ENCODE measurements around the gene PECR. TPM values are rescaled to one million over a fixed set of nuclear protein-coding genes. Genes with fewer than 3 reads are reported as not detected.

PECR gene
- total RNA-seq, 1 experiment from 2014 or later = 13.9 TPM

DNA sequence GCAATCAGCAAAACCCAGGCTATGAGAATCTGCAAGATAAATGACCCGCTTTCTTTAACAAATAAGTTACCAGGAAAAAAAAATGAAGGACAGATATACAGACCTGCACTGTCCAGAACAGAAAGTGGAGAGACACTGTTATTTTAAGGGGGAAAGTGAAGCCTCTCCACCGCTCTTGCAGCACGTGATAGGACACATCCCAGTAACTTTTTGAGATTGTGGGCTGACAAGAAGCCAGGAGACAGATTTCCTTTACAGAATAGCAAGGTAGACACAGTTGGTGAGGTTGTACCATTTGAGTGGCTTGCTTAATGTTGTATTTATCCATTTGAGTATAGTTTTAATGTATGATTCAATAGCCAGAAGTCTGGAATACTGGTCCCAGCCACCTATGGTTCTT lies 13.1 kb upstream of the PECR start (continued):
- TF ChIP-seq, protein P1, sequence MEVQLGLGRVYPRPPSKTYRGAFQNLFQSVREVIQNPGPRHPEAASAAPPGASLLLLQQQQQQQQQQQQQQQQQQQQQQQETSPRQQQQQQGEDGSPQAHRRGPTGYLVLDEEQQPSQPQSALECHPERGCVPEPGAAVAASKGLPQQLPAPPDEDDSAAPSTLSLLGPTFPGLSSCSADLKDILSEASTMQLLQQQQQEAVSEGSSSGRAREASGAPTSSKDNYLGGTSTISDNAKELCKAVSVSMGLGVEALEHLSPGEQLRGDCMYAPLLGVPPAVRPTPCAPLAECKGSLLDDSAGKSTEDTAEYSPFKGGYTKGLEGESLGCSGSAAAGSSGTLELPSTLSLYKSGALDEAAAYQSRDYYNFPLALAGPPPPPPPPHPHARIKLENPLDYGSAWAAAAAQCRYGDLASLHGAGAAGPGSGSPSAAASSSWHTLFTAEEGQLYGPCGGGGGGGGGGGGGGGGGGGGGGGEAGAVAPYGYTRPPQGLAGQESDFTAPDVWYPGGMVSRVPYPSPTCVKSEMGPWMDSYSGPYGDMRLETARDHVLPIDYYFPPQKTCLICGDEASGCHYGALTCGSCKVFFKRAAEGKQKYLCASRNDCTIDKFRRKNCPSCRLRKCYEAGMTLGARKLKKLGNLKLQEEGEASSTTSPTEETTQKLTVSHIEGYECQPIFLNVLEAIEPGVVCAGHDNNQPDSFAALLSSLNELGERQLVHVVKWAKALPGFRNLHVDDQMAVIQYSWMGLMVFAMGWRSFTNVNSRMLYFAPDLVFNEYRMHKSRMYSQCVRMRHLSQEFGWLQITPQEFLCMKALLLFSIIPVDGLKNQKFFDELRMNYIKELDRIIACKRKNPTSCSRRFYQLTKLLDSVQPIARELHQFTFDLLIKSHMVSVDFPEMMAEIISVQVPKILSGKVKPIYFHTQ (CRISPR knock-in tag; IDR thresholded peaks at IDR 0.05) = no peak
- TF ChIP-seq, protein P2, sequence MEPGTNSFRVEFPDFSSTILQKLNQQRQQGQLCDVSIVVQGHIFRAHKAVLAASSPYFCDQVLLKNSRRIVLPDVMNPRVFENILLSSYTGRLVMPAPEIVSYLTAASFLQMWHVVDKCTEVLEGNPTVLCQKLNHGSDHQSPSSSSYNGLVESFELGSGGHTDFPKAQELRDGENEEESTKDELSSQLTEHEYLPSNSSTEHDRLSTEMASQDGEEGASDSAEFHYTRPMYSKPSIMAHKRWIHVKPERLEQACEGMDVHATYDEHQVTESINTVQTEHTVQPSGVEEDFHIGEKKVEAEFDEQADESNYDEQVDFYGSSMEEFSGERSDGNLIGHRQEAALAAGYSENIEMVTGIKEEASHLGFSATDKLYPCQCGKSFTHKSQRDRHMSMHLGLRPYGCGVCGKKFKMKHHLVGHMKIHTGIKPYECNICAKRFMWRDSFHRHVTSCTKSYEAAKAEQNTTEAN (CRISPR knock-in tag; IDR thresholded peaks at IDR 0.05) = no peak
- TF ChIP-seq CREB1 (CRISPR knock-in tag; IDR thresholded peaks at IDR 0.05) = no peak
- TF ChIP-seq, protein P3, sequence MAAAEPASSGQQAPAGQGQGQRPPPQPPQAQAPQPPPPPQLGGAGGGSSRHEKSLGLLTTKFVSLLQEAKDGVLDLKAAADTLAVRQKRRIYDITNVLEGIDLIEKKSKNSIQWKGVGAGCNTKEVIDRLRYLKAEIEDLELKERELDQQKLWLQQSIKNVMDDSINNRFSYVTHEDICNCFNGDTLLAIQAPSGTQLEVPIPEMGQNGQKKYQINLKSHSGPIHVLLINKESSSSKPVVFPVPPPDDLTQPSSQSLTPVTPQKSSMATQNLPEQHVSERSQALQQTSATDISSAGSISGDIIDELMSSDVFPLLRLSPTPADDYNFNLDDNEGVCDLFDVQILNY (CRISPR knock-in tag; IDR thresholded peaks at IDR 0.05) = no peak
- no peak for TF ChIP-seq OVOL2 (CRISPR knock-in tag; IDR thresholded peaks at IDR 0.05; ENCODE audit: borderline replicate concordance)
- no peak for TF ChIP-seq MXD4 (CRISPR knock-in tag; IDR thresholded peaks at IDR 0.05; ENCODE audit: borderline replicate concordance)
- no peak for TF ChIP-seq NR2C2 (CRISPR knock-in tag; IDR thresholded peaks at IDR 0.05)
- TF ChIP-seq, protein P4, sequence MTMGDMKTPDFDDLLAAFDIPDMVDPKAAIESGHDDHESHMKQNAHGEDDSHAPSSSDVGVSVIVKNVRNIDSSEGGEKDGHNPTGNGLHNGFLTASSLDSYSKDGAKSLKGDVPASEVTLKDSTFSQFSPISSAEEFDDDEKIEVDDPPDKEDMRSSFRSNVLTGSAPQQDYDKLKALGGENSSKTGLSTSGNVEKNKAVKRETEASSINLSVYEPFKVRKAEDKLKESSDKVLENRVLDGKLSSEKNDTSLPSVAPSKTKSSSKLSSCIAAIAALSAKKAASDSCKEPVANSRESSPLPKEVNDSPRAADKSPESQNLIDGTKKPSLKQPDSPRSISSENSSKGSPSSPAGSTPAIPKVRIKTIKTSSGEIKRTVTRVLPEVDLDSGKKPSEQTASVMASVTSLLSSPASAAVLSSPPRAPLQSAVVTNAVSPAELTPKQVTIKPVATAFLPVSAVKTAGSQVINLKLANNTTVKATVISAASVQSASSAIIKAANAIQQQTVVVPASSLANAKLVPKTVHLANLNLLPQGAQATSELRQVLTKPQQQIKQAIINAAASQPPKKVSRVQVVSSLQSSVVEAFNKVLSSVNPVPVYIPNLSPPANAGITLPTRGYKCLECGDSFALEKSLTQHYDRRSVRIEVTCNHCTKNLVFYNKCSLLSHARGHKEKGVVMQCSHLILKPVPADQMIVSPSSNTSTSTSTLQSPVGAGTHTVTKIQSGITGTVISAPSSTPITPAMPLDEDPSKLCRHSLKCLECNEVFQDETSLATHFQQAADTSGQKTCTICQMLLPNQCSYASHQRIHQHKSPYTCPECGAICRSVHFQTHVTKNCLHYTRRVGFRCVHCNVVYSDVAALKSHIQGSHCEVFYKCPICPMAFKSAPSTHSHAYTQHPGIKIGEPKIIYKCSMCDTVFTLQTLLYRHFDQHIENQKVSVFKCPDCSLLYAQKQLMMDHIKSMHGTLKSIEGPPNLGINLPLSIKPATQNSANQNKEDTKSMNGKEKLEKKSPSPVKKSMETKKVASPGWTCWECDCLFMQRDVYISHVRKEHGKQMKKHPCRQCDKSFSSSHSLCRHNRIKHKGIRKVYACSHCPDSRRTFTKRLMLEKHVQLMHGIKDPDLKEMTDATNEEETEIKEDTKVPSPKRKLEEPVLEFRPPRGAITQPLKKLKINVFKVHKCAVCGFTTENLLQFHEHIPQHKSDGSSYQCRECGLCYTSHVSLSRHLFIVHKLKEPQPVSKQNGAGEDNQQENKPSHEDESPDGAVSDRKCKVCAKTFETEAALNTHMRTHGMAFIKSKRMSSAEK (CRISPR knock-in tag; IDR thresholded peaks at IDR 0.05; ENCODE audit: borderline replicate concordance) = no peak

DNA sequence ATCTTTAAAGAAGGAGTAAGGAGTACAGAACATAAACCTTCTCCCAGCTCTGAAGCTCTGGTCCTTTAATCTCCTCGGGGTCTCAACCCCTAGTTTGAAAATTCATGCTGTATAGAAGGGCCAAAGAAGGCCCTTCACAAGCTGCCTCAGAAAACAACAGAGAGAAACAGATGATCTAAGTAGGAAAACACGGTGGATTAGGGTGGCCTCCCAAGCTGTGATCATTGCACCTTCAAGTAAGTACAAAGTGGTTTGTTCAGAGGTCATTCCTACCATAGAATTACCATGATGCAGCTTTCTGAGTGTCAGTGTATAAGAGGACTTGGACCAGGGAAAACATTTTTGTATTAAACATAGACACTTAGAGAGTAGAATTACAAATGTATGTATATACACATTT lies 11.0 kb upstream of the PECR start:
- Mint-ChIP-seq H3K36me3 (no peaks in the 10 kb centered on the region), H3K4me3 (no peak overlapping the region), H3K27me3 (ENCODE audit: low read depth) (no peaks in the 10 kb centered on the region), H3K9me3 (no peaks in the 10 kb centered on the region), H3K4me1 (no peaks in the 10 kb centered on the region), H3K27ac (no peak overlapping the region)
- ChIA-PET CTCF (interaction anchor here (1.0 to 1.7 kb wide), 2 partner anchors 18 to 69 kb away, joined by 3 to 6 read pairs; no protein-coding TSS in a partner anchor), POLR2A (no interaction called here)
- ATAC-seq (no peak), DNase-seq (ENCODE audit: low spot score) (no peak)
- no peak for TF ChIP-seq ETV6 (CRISPR knock-in tag; IDR thresholded peaks at IDR 0.05)
- TF ChIP-seq, protein P5, sequence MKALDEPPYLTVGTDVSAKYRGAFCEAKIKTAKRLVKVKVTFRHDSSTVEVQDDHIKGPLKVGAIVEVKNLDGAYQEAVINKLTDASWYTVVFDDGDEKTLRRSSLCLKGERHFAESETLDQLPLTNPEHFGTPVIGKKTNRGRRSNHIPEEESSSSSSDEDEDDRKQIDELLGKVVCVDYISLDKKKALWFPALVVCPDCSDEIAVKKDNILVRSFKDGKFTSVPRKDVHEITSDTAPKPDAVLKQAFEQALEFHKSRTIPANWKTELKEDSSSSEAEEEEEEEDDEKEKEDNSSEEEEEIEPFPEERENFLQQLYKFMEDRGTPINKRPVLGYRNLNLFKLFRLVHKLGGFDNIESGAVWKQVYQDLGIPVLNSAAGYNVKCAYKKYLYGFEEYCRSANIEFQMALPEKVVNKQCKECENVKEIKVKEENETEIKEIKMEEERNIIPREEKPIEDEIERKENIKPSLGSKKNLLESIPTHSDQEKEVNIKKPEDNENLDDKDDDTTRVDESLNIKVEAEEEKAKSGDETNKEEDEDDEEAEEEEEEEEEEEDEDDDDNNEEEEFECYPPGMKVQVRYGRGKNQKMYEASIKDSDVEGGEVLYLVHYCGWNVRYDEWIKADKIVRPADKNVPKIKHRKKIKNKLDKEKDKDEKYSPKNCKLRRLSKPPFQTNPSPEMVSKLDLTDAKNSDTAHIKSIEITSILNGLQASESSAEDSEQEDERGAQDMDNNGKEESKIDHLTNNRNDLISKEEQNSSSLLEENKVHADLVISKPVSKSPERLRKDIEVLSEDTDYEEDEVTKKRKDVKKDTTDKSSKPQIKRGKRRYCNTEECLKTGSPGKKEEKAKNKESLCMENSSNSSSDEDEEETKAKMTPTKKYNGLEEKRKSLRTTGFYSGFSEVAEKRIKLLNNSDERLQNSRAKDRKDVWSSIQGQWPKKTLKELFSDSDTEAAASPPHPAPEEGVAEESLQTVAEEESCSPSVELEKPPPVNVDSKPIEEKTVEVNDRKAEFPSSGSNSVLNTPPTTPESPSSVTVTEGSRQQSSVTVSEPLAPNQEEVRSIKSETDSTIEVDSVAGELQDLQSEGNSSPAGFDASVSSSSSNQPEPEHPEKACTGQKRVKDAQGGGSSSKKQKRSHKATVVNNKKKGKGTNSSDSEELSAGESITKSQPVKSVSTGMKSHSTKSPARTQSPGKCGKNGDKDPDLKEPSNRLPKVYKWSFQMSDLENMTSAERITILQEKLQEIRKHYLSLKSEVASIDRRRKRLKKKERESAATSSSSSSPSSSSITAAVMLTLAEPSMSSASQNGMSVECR (CRISPR knock-in tag; IDR thresholded peaks at IDR 0.05; ENCODE audit: borderline replicate concordance) = no peak
- TF ChIP-seq, protein P6, sequence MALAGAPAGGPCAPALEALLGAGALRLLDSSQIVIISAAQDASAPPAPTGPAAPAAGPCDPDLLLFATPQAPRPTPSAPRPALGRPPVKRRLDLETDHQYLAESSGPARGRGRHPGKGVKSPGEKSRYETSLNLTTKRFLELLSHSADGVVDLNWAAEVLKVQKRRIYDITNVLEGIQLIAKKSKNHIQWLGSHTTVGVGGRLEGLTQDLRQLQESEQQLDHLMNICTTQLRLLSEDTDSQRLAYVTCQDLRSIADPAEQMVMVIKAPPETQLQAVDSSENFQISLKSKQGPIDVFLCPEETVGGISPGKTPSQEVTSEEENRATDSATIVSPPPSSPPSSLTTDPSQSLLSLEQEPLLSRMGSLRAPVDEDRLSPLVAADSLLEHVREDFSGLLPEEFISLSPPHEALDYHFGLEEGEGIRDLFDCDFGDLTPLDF (CRISPR knock-in tag; IDR thresholded peaks at IDR 0.05) = no peak
- TF ChIP-seq FOXK1 (CRISPR knock-in tag; IDR thresholded peaks at IDR 0.05) = no peak
- TF ChIP-seq ZNF317 (CRISPR knock-in tag; IDR thresholded peaks at IDR 0.05; ENCODE audit: borderline replicate concordance, low read depth) = no peak
- TF ChIP-seq SMAD4 (CRISPR knock-in tag; IDR thresholded peaks at IDR 0.05) = no peak
- TF ChIP-seq, protein P7, sequence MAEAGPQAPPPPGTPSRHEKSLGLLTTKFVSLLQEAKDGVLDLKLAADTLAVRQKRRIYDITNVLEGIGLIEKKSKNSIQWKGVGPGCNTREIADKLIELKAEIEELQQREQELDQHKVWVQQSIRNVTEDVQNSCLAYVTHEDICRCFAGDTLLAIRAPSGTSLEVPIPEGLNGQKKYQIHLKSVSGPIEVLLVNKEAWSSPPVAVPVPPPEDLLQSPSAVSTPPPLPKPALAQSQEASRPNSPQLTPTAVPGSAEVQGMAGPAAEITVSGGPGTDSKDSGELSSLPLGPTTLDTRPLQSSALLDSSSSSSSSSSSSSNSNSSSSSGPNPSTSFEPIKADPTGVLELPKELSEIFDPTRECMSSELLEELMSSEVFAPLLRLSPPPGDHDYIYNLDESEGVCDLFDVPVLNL (CRISPR knock-in tag; IDR thresholded peaks at IDR 0.05; ENCODE audit: borderline replicate concordance, low read depth) = no peak
- TF ChIP-seq, protein P8, sequence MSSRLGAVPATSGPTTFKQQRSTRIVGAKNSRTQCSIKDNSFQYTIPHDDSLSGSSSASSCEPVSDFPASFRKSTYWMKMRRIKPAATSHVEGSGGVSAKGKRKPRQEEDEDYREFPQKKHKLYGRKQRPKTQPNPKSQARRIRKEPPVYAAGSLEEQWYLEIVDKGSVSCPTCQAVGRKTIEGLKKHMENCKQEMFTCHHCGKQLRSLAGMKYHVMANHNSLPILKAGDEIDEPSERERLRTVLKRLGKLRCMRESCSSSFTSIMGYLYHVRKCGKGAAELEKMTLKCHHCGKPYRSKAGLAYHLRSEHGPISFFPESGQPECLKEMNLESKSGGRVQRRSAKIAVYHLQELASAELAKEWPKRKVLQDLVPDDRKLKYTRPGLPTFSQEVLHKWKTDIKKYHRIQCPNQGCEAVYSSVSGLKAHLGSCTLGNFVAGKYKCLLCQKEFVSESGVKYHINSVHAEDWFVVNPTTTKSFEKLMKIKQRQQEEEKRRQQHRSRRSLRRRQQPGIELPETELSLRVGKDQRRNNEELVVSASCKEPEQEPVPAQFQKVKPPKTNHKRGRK (CRISPR knock-in tag; IDR thresholded peaks at IDR 0.05; ENCODE audit: borderline replicate concordance) = no peak
- TF ChIP-seq SP1 (CRISPR knock-in tag; conservative IDR thresholded peaks at IDR 0.05) = no peak
- no peak for TF ChIP-seq CBFB (CRISPR knock-in tag; IDR thresholded peaks at IDR 0.05; ENCODE audit: low read depth)
- no peak for TF ChIP-seq ZNF121 (CRISPR knock-in tag; IDR thresholded peaks at IDR 0.05)
